Lung (tissue), 12 donors: ENCODE results near the gene ZNF581. TPM values are rescaled to one million over a fixed set of nuclear protein-coding genes. Genes with fewer than 3 reads are reported as not detected.

Source experiments
- ATAC-seq: fragments of 200-7000 bp; cut with Tn5 transposase; one replicate; pipeline ENCODE4 v1.9.1; 2020; ENCODE audit warnings: moderate number of reproducible peaks; ENCODE audit not compliant: insufficient read depth, low FRiP score
- DNase-seq, 3 donors: peaks; one replicate each; pipeline ENCODE4 v3.0.0-alpha.2; 2013 to 2017
- H3K27ac ChIP-seq, 2 donors: one replicate each; pipeline ENCODE4 v1.5.1; 2013; ENCODE audit warnings: mild to moderate bottlenecking in 2 of 2, moderate library complexity in 2 of 2, control low read depth in 1 of 2, inconsistent platforms in 1 of 2, low read depth in 1 of 2, low read length in 1 of 2
- H3K27me3 ChIP-seq, 3 donors: one replicate each; pipeline ENCODE4 v1.5.1; 2013; ENCODE audit warnings: low read length in 2 of 3; ENCODE audit not compliant: control insufficient read depth in 3 of 3, insufficient read depth in 3 of 3
- H3K36me3 ChIP-seq, 4 donors: one replicate each; pipeline ENCODE4 v1.5.1; 2013; ENCODE audit warnings: low read length in 4 of 4, mild to moderate bottlenecking in 1 of 4, moderate library complexity in 1 of 4; ENCODE audit not compliant: control insufficient read depth in 4 of 4, insufficient read depth in 4 of 4
- H3K4me1 ChIP-seq, 5 donors: one replicate each; pipeline ENCODE4 v1.5.1; 2013; ENCODE audit warnings: low read length in 5 of 5, mild to moderate bottlenecking in 2 of 5, moderate library complexity in 1 of 5; ENCODE audit not compliant: control insufficient read depth in 5 of 5, insufficient read depth in 5 of 5
- H3K4me3 ChIP-seq: one replicate; pipeline ENCODE4 v1.5.1; 2013; ENCODE audit warnings: mild to moderate bottlenecking, control low read depth, moderate library complexity
- H3K9ac ChIP-seq, 2 donors: one replicate each; pipeline ENCODE4 v1.5.1; 2013; ENCODE audit warnings: low read length in 2 of 2, control low read depth in 1 of 2; ENCODE audit not compliant: insufficient read depth in 1 of 2
- H3K9me3 ChIP-seq, 4 donors: one replicate each; pipeline ENCODE4 v1.5.1; 2013; ENCODE audit warnings: low read length in 3 of 4, mild to moderate bottlenecking in 1 of 4, moderate library complexity in 1 of 4; ENCODE audit not compliant: control insufficient read depth in 4 of 4, insufficient read depth in 3 of 4
- WGBS, 2 donors: extraction: QIAGEN DNeasy Blood & Tissue Kit; methylation state at CpG; one replicate each; pipeline ENCODE4 v1.1.7; 2013; 5-methylcytosine and 5-hydroxymethylcytosine counted together
- polyA plus RNA-seq, 2 donors: library from polyadenylated mRNA; stranded (reverse); fragments of 200-250 nt; gene quantifications; one replicate each; pipeline ENCODE4 v1.2.1, GENCODE V29; 2013
- total RNA-seq, 2 donors: library from RNA; depleted of rRNA in 1 of 2; stranded (reverse); fragments of >200 nt in 1 of 2; gene quantifications; one replicate each; pipeline ENCODE4 v1.2.1, GENCODE V29; 2014 to 2021
- TF ChIP-seq, protein P1 (sequence below): IDR thresholded peaks from 2 replicates; pipeline ENCODE4 v1.5.1; 2012; ENCODE audit warnings: mild to moderate bottlenecking; ENCODE audit errors: control extremely low read depth, extremely low read depth
- donor health status: control.
- donor health status: control.
- donor health status: Bipolar disorder and iron deficiency.
- donor health status: healthy.
- donor health status: DM: yes; HTN: yes; CAD: no.

The ZNF581 gene
- total and polyA plus RNA-seq, 4 donors, result 15.0 to 18.1 (median 15.6) TPM

- WGBS, 2 donors, result 80 to 82% methylated on average over 17 of the region's 17 CpGs
- peaks cover 0 to 15% (median 3%) of the 10 kb centered on the region in 4 donors for H3K36me3 ChIP-seq
- H3K4me3 ChIP-seq, result no peak overlapping the region
- ATAC-seq, result no peak
- H3K9me3 ChIP-seq, result no peaks in the 10 kb centered on the region
- TF ChIP-seq, protein P1, sequence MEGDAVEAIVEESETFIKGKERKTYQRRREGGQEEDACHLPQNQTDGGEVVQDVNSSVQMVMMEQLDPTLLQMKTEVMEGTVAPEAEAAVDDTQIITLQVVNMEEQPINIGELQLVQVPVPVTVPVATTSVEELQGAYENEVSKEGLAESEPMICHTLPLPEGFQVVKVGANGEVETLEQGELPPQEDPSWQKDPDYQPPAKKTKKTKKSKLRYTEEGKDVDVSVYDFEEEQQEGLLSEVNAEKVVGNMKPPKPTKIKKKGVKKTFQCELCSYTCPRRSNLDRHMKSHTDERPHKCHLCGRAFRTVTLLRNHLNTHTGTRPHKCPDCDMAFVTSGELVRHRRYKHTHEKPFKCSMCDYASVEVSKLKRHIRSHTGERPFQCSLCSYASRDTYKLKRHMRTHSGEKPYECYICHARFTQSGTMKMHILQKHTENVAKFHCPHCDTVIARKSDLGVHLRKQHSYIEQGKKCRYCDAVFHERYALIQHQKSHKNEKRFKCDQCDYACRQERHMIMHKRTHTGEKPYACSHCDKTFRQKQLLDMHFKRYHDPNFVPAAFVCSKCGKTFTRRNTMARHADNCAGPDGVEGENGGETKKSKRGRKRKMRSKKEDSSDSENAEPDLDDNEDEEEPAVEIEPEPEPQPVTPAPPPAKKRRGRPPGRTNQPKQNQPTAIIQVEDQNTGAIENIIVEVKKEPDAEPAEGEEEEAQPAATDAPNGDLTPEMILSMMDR, result no peak
- peaks cover 0 to 20% (median 9%) of the 10 kb centered on the region in 5 donors for H3K4me1 ChIP-seq
- DNase-seq, result no peak
- H3K9ac ChIP-seq, result no peak overlapping the region
- H3K27ac ChIP-seq, result no peak overlapping the region
- H3K27me3 ChIP-seq, result no peaks in the 10 kb centered on the region
These were observed 6.0 kb downstream of the ZNF581 start for GRCh38 chr19:55649268-55650125.

DNA sequence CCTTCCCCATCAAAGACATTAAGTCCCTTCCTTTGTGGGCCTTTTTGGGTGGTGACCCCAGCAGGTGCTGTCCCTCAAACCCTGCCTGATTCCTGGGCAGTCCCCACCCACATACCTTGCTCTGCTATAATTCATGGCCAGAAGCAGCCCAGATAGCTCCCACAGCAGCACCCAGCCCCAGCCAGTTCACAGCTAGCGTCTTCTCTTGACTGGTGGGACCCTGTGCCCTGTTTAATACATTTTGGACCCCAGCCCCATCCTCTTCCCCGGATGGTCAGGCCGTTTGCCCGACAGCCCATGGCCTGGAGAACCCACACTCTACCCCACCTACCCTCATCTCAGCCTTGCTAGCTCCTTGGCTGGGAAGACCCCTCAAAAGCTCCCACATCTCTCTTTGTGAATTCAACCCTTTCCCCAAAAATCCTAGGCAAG lies 6.7 kb downstream of the ZNF581 start:
- Histone ChIP-seq H3K4me1 (peaks cover 0 to 18% (median 5%) of the 10 kb centered on the region in 5 donors), H3K27ac (no peak overlapping the region), H3K9me3 (no peaks in the 10 kb centered on the region), H3K36me3 (peaks cover 0 to 8% (median under 1%) of the 10 kb centered on the region in 4 donors), H3K4me3 (no peak overlapping the region), H3K9ac (no peak overlapping the region), H3K27me3 (no peaks in the 10 kb centered on the region)
- ATAC-seq (no peak), DNase-seq (no peak)
- WGBS, 2 donors, result 95 to 98% methylated on average over 4 of the region's 4 CpGs
- TF ChIP-seq, protein P1, result no peak

DNA sequence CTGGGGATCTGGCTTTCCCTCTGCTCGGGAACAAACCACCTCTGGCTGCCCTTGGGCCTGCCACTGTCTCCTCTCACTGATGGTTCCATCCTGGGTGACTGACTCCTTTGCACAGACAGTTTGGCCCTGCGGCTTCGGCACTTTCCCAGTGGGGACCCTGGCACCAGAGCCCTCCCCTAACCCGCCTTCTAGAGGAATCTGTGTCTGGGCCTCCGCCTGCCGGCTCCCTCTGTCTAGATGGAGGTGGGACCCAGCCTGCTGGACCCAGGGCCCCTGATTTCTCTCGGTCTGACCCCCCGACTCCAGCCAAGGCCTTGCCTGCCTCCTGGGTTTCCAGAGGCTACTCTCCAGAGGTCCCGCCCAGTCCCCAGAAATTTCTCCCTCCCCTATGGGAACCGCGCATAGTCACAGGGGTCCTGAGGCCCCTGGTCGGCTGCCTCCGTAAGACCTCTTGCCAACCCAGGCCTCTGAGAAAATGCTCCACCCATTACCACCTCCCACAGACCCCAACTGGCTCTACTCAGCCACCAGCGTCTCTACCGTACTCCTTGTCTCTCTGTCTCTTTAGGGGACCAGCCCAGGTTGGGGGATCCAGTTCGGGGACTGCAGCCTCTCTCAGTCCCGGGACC lies 7.3 kb downstream of the ZNF581 start:
- 96 to 97% methylated on average over 17 of the region's 17 CpGs for WGBS, 2 donors
- TF ChIP-seq, protein P1, result no peak
- no peak overlapping the region for H3K4me3 ChIP-seq

More for the DNA sequence above, 7.3 kb downstream of the ZNF581 start:
- Histone ChIP-seq H3K27me3 (no peaks in the 10 kb centered on the region), H3K4me1 (peaks cover 0 to 18% (median 5%) of the 10 kb centered on the region in 5 donors), H3K9ac (no peak overlapping the region), H3K9me3 (no peaks in the 10 kb centered on the region), H3K27ac (no peak overlapping the region), H3K36me3 (peaks cover 0 to 4% (median 1%) of the 10 kb centered on the region in 4 donors)
- no peak for ATAC-seq
- DNase-seq, result no peak
